ACC112 (cell line): ENCODE results near the gene AKAP9.
"Not testable (repeated sequence)": the region's sequence is repeated elsewhere in the genome, so short reads cannot be mapped to it uniquely, and the experiment has no call there.

Experiments
- H2AFZ ChIP-seq: fragments of 200-600 bp; sonication (generic); one replicate; pipeline ENCODE4 v1.6.0; 2017; ENCODE audit warnings: antibody characterized with exemption, low read length; ENCODE audit not compliant: unreplicated experiment
- H3K27ac ChIP-seq: fragments of 200-600 bp; sonication (generic); 2 replicates; pipeline ENCODE4 v1.5.1; 2014; ENCODE audit warnings: low read depth, mild to moderate bottlenecking, antibody characterized with exemption, low read length, moderate library complexity
- H3K27me3 ChIP-seq: fragments of 200-600 bp; sonication (generic); 2 replicates; pipeline ENCODE4 v1.6.1; 2014; ENCODE audit warnings: mild to moderate bottlenecking, antibody characterized with exemption, low read length, moderate library complexity, mixed read lengths; ENCODE audit not compliant: insufficient read depth
- H3K36me3 ChIP-seq: fragments of 200-600 bp; sonication (generic); 2 replicates; pipeline ENCODE4 v1.6.1; 2016; ENCODE audit warnings: mild to moderate bottlenecking, antibody characterized with exemption, low read length, moderate library complexity, mixed read lengths; ENCODE audit not compliant: insufficient read depth
- H3K4me1 ChIP-seq: fragments of 200-600 bp; sonication (generic); one replicate; pipeline ENCODE4 v1.6.1; 2016; ENCODE audit warnings: low read length, mixed read lengths; ENCODE audit not compliant: insufficient read depth, unreplicated experiment, control insufficient read depth
- H3K4me3 ChIP-seq: fragments of 200-600 bp; sonication (generic); 2 replicates; pipeline ENCODE4 v1.5.1; 2014; ENCODE audit warnings: mild to moderate bottlenecking, low read depth, low read length
- H3K79me2 ChIP-seq: fragments of 200-600 bp; sonication (generic); one replicate; pipeline ENCODE4 v1.6.0; 2016; ENCODE audit warnings: low read length; ENCODE audit not compliant: control insufficient read depth, unreplicated experiment, insufficient read depth

Gene AKAP9

DNA sequence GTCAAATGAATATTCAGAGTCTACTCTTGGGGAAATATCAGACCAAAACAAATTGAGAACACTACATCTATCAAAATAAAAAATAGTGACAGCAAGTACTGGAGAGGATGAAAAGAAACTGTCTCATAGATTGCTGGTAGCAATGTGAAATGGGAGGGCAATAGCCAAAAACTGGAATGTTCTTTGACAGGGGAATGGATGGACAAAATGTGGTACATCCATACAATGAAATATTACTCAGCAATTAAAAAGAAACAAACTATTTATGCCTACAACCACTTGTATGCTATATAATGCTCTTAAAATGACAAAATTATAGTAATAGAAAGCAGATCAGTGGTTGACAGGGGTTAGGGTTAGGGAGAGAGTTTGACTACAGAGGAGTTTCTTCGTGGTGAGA lies 147.6 kb downstream of the AKAP9 start:
- H2AFZ ChIP-seq = no peak overlapping the region
- H3K79me2 ChIP-seq = no peaks in the 10 kb centered on the region
- H3K27ac ChIP-seq = no peak overlapping the region
- peaks cover 61% of the 10 kb centered on the region for H3K36me3 ChIP-seq
- no peaks in the 10 kb centered on the region for H3K4me1 ChIP-seq
- no peak overlapping the region for H3K4me3 ChIP-seq
- H3K27me3 ChIP-seq = no peaks in the 10 kb centered on the region

DNA sequence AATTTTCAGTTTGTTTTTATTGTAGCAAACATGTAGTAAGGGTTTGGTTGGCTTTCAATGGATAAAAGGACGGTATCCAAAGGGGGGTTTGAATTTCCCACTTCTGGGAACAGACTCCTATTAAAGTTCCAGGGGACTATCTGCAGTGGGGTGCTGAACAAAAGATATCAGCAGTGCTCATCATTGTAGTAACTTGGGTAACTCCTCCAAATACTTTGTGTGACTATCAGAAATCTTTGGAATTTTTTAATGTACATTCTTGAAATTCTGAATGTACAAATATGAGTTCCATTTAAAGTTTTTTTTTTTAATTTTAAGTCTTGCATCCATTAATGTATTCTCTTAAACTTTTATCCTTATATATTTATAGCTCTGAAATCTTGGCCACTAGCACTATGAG lies 151.5 kb downstream of the AKAP9 start:
- H2AFZ ChIP-seq = no peak overlapping the region
- H3K36me3 ChIP-seq = peaks cover 45% of the 10 kb centered on the region
- H3K4me1 ChIP-seq = no peaks in the 10 kb centered on the region
- H3K27me3 ChIP-seq = no peaks in the 10 kb centered on the region
- no peak overlapping the region for H3K4me3 ChIP-seq
- no peaks in the 10 kb centered on the region for H3K79me2 ChIP-seq
- H3K27ac ChIP-seq = no peak overlapping the region

DNA sequence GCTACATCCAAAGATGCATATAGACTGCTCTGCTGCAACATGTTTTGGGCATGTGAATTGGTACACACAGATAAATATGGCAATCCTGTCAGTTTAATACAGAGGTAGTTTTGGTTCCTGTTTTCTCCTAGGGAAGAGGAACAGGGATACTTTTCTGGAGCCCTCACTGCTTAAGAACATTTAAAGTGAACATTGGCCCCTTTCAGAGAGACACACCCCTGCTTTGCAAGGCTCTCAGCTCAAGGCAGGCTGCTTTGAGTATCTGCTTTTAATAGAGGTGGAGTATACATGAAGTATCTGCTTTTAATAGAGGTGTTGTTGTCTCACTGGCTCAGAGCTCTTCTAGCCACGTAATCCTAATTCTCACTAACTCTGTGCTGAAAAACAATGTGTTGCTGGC lies 154.7 kb downstream of the AKAP9 start:
- Histone ChIP-seq H3K4me1 (no peaks in the 10 kb centered on the region), H3K36me3 (peaks cover 31% of the 10 kb centered on the region), H2AFZ (no peak overlapping the region)

DNA sequence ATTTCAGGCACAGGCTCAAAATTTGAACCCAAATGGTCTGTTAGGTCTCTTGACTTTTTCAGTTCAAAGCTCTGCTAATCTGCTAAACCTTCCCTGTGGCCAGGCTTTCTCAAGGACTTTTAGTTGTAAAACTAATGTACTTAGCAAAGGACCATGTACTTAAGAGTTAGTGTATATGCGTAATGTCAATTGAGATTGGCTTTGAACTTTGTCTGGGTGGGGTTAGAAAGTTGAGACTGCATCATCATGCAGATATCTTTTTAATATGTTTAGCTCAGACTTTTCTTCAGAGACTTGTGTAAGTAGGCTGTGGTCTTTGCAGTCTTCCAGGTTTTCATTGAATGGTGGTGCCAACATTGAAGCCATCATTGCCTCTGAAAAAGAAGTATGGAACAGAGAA lies 159.9 kb downstream of the AKAP9 start:
- H3K4me3 ChIP-seq = no peak overlapping the region
- no peak overlapping the region for H2AFZ ChIP-seq
- no peaks in the 10 kb centered on the region for H3K27me3 ChIP-seq
- H3K27ac ChIP-seq = no peak overlapping the region
- H3K79me2 ChIP-seq = no peaks in the 10 kb centered on the region
- peaks cover 30% of the 10 kb centered on the region for H3K36me3 ChIP-seq
- no peaks in the 10 kb centered on the region for H3K4me1 ChIP-seq

More for the DNA sequence above, 154.7 kb downstream of the AKAP9 start:
- H3K27ac ChIP-seq = no peak overlapping the region
- H3K79me2 ChIP-seq = no peaks in the 10 kb centered on the region
- H3K4me3 ChIP-seq = no peak overlapping the region
- no peaks in the 10 kb centered on the region for H3K27me3 ChIP-seq

DNA sequence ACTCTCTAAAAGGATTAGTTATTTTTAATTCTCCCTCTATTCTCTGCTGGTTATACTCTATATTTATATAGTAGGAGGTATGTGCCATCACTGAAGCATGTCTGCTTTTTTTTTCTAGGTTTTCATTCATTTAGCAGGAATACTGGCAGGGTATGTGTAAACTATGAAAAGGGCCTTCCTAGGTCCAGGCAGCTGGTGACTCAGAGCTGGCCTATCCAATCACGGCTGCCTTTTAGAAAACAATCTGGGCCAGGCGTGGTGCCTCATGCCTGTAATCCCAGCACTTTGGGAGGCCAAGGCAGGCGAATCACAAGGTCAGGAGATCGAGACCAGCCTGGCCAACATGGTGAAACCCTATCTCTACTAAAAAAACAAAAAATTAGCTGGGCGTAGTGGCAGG lies 162.2 kb downstream of the AKAP9 start:
- not testable (repeated sequence) for H2AFZ ChIP-seq, H3K27ac ChIP-seq, H3K4me3 ChIP-seq, H3K79me2 ChIP-seq, H3K27me3 ChIP-seq, H3K4me1 ChIP-seq
- H3K36me3 ChIP-seq = peaks cover 29% of the 10 kb centered on the region

DNA sequence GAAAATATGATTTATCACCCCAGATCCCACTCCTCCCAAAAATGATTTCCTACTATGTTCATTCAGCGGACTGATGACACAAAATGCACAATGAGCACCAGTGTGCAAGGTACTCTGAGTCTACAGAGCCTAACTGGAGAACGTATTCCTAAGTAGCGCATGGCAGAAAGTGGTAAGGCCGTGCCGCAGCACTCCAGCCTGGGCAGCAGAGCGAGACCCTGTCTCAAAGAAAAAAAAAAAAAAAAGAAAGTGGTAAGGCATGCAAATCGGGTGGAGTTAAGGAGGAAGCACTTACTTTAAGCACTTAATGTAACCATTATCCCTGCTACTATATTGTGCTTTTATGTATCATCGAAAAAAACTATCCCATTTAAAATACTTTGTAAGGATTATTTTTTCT lies 168.2 kb downstream of the AKAP9 start:
- Histone ChIP-seq H3K4me1 (no peaks in the 10 kb centered on the region), H2AFZ (no peak overlapping the region), H3K79me2 (no peaks in the 10 kb centered on the region), H3K27me3 (no peaks in the 10 kb centered on the region), H3K4me3 (no peak overlapping the region), H3K36me3 (peaks cover 16% of the 10 kb centered on the region), H3K27ac (no peak overlapping the region)

DNA sequence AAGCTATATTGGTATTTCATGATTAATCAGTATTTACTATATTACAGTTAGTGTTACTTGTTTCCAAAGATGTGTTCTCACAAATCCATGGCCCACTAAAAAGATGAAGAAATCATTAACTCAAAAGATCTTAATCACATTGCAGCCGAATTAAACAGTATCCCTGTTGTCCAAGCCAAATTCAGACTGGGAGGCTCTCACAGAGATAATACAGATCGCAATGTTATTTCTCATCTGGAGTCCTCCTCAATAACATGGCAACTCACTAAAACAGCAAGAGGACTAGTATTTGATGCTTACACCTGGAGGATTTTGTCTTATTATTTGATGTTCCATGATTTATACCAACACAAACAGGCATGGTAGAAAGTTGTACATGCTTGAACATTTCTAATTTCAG lies 170.2 kb downstream of the AKAP9 start:
- Histone ChIP-seq H3K27me3 (no peaks in the 10 kb centered on the region), H3K27ac (no peak overlapping the region), H3K4me1 (no peaks in the 10 kb centered on the region), H3K36me3 (peaks cover 25% of the 10 kb centered on the region), H3K4me3 (no peak overlapping the region), H3K79me2 (peaks cover 4% of the 10 kb centered on the region), H2AFZ (no peak overlapping the region)

DNA sequence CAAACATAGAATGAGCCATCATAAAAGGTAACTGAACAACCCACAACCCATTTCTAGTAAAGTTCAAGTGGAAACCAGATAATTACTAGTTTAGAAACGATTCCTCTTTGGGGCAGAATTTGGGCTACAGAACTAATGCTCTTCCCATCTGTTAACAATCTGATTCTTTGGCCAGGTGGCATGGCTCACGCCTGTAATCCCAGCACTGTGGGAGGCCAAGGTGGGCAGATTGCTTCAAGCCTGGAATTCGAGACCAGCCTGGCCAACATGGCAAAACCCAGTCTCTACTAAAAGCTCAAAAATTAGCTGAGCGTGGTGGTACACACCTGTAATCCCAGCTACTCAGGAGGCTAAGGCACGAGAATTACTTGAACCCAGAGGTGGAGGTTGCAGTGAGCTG lies 175.2 kb downstream of the AKAP9 start:
- Histone ChIP-seq H3K36me3 (peaks cover 41% of the 10 kb centered on the region), H3K79me2 (peaks cover 27% of the 10 kb centered on the region)

DNA sequence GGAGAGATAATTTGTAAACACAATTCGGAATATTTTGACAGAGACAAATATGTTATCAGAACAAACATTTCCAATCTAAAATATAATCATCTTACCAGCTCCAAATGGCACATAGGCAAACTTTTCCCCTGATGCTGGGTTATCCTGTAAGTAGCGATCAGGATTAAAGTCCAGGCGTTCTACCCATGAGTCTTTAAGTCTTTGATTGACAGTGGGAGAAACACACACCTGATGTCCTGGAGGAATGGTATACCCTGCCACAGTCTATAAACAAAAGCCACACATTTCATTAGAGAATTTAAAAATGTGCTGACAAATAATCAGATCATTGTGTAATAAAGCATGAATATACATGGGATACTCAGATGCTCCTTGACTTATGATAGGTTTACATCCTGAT lies 176.3 kb downstream of the AKAP9 start:
- peaks cover 33% of the 10 kb centered on the region for H3K79me2 ChIP-seq
- no peak overlapping the region for H2AFZ ChIP-seq
- H3K27ac ChIP-seq = no peak overlapping the region
- H3K4me1 ChIP-seq = no peaks in the 10 kb centered on the region
- H3K4me3 ChIP-seq = no peak overlapping the region
- no peaks in the 10 kb centered on the region for H3K27me3 ChIP-seq
- H3K36me3 ChIP-seq = peaks cover 47% of the 10 kb centered on the region

More for the DNA sequence above, 175.2 kb downstream of the AKAP9 start:
- no peak overlapping the region for H3K4me3 ChIP-seq
- no peaks in the 10 kb centered on the region for H3K4me1 ChIP-seq
- no peak overlapping the region for H3K27ac ChIP-seq
- no peaks in the 10 kb centered on the region for H3K27me3 ChIP-seq
- no peak overlapping the region for H2AFZ ChIP-seq

DNA sequence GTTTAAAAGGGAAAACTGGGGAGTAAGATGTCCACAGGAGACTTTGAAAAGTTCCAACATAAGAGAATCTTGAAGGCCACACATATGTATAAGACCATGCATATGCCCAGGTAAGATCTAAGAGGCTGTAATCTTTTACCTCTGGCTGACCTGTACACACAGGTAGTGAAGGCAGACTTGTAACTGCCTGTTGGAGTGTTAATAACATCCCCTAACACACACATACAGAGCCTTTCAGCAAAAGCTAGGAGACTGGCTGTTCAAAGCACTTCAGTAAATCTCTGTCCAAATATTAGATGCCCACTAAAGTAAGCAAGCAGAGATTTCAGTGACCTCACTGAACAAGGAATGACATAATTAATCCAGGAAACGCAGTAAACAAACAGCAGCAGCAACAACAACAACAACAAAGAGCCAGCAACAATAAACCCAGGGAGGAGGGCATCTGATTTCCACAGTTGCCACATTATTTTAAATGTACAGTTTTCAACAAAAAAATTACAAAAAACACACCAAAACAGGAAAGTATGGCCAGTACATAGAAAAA lies 178.6 kb downstream of the AKAP9 start:
- no peaks in the 10 kb centered on the region for H3K4me1 ChIP-seq
- no peak overlapping the region for H3K27ac ChIP-seq
- peaks cover 70% of the 10 kb centered on the region for H3K36me3 ChIP-seq
- no peaks in the 10 kb centered on the region for H3K27me3 ChIP-seq
- peaks cover 32% of the 10 kb centered on the region for H3K79me2 ChIP-seq
- no peak overlapping the region for H2AFZ ChIP-seq
- H3K4me3 ChIP-seq = no peak overlapping the region

DNA sequence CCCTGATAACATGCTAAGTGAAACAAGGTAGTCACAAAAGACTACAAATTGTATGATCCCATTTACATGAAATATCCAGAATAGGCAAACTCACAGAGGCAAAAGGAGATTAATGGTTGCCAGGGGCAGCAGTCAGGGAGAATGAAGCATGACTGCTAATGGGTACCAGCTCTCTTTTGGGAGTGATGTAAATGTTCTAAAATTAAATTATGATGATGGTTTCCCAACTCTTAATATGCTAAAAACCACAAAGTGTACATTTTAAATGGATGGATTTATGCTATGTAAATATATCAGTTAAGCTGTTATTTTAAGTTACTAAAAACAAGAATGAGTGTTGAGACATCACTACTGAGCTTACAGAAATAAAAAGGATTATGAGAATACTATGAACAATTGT lies 181.0 kb downstream of the AKAP9 start:
- H3K27me3 ChIP-seq = no peaks in the 10 kb centered on the region
- H3K4me3 ChIP-seq = no peak overlapping the region
- no peak overlapping the region for H2AFZ ChIP-seq
- peaks cover 54% of the 10 kb centered on the region for H3K36me3 ChIP-seq
- H3K79me2 ChIP-seq = peaks cover 29% of the 10 kb centered on the region
- no peaks in the 10 kb centered on the region for H3K4me1 ChIP-seq
- no peak overlapping the region for H3K27ac ChIP-seq
